HepG2 (cell line): ENCODE results near the gene RAD51D. TPM values are rescaled to one million over a fixed set of nuclear protein-coding genes. Genes with fewer than 3 reads are reported as not detected.

Experiments used
- ATF3 ChIP-seq: sonication (generic); formaldehyde crosslinking; IDR thresholded peaks from 2 replicates; pipeline ENCODE4 v1.4.0; 2020; ENCODE audit warnings: missing genetic modification reagents
- BHLHE40 ChIP-seq: IDR thresholded peaks from 2 replicates; pipeline ENCODE4 v1.6.1; 2011; ENCODE audit warnings: low read length, improper control_type of control experiment
- CC2D1A ChIP-seq: sonication (generic); formaldehyde crosslinking; IDR thresholded peaks from 2 replicates; pipeline ENCODE4 v1.8.1; 2023; ENCODE audit warnings: mild to moderate bottlenecking, missing genetic modification reagents
- FOXO1 ChIP-seq: sonication (generic); formaldehyde crosslinking; IDR thresholded peaks from 2 replicates; pipeline ENCODE4 v1.4.0; 2020; ENCODE audit warnings: missing genetic modification reagents
- IKZF4 ChIP-seq: sonication (generic); formaldehyde crosslinking; IDR thresholded peaks from 2 replicates; pipeline ENCODE4 v1.5.1; 2020; ENCODE audit warnings: borderline replicate concordance, mild to moderate bottlenecking, low read depth, missing genetic modification reagents; ENCODE audit errors: not compliant biosample characterization
- KDM5A ChIP-seq: fragments of 200-600 bp; sonication (generic); IDR thresholded peaks from 2 replicates; pipeline ENCODE4 v1.7.0; 2018; ENCODE audit warnings: antibody characterized with exemption, mild to moderate bottlenecking, low read length, borderline replicate concordance
- MBNL3 ChIP-seq: fragments of 250-450 bp; sonication (Bioruptor Pico); conservative IDR thresholded peaks from 2 replicates; pipeline ENCODE4 v1.8.0; 2022; ENCODE audit warnings: mild to moderate bottlenecking, inconsistent platforms
- RELA ChIP-seq: sonication (generic); formaldehyde crosslinking; IDR thresholded peaks from 2 replicates; pipeline ENCODE4 v1.4.0; 2020; ENCODE audit warnings: missing genetic modification reagents
- SNAI1 ChIP-seq: sonication (generic); formaldehyde crosslinking; IDR thresholded peaks from 2 replicates; pipeline ENCODE4 v1.5.0; 2020; ENCODE audit warnings: mild to moderate bottlenecking, missing genetic modification reagents, borderline replicate concordance
- STAT5B ChIP-seq: sonication (generic); formaldehyde crosslinking; IDR thresholded peaks from 2 replicates; pipeline ENCODE4 v1.4.0; 2020; ENCODE audit warnings: missing genetic modification reagents
- TCF7 ChIP-seq: sonication (generic); IDR thresholded peaks from 2 replicates; pipeline ENCODE4 v1.6.1; 2016; ENCODE audit warnings: antibody characterized with exemption, low read depth
- ZFP90 ChIP-seq: sonication (generic); formaldehyde crosslinking; IDR thresholded peaks from 2 replicates; pipeline ENCODE4 v1.8.0; 2022; ENCODE audit warnings: missing genetic modification reagents, mild to moderate bottlenecking, inconsistent platforms, borderline replicate concordance
- ZGPAT ChIP-seq: IDR thresholded peaks from 2 replicates; pipeline ENCODE4 v1.6.1; 2016; ENCODE audit warnings: mild to moderate bottlenecking
- ZNF20 ChIP-seq: sonication (generic); formaldehyde crosslinking; IDR thresholded peaks from 2 replicates; pipeline ENCODE4 v1.4.0; 2020; ENCODE audit warnings: mild to moderate bottlenecking, moderate library complexity, missing genetic modification reagents
- ZNF329 ChIP-seq: sonication (generic); formaldehyde crosslinking; IDR thresholded peaks from 2 replicates; pipeline ENCODE4 v1.9.0; 2021; ENCODE audit warnings: low read depth, mild to moderate bottlenecking, missing genetic modification reagents
- ZNF335 ChIP-seq: sonication (generic); formaldehyde crosslinking; IDR thresholded peaks from 2 replicates; pipeline ENCODE4 v1.4.0; 2020; ENCODE audit warnings: missing genetic modification reagents
- ZNF414 ChIP-seq: sonication (generic); formaldehyde crosslinking; IDR thresholded peaks from 2 replicates; pipeline ENCODE4 v1.5.0; 2020; ENCODE audit warnings: missing genetic modification reagents
- ZNF747 ChIP-seq: sonication (generic); formaldehyde crosslinking; IDR thresholded peaks from 2 replicates; pipeline ENCODE4 v1.8.1; 2023; ENCODE audit warnings: missing genetic modification reagents, mild to moderate bottlenecking, borderline replicate concordance
- ZNF850 ChIP-seq: sonication (generic); formaldehyde crosslinking; conservative IDR thresholded peaks from 2 replicates; pipeline ENCODE4 v1.9.0; 2021; ENCODE audit warnings: mild to moderate bottlenecking, missing genetic modification reagents
- ZNF879 ChIP-seq: sonication (generic); formaldehyde crosslinking; IDR thresholded peaks from 2 replicates; pipeline ENCODE4 v1.8.1; 2023; ENCODE audit warnings: missing genetic modification reagents
- ZSCAN21 ChIP-seq: sonication (generic); formaldehyde crosslinking; IDR thresholded peaks from 2 replicates; pipeline ENCODE4 v1.8.0; 2022; ENCODE audit warnings: mild to moderate bottlenecking, missing genetic modification reagents, moderate library complexity, borderline replicate concordance
- polyA plus RNA-seq, 8 experiments: library from polyadenylated mRNA; depleted of rRNA in 3 of 8; stranded (reverse) in 7 of 8; unstranded in 1 of 8; fragments of >200 nt; fragmentation: Illumina TruSeq in 4 of 8; extraction: Trizol in 4 of 8; gene quantifications; 2 replicates each; pipeline versions ENCODE4 v1.2.1 to v1.2.3, GENCODE V29; 2011 to 2016; ENCODE audit warnings: low read depth in 4 of 8, missing spikeins in 1 of 8, mixed read lengths in 1 of 8; ENCODE audit not compliant: insufficient read depth in 1 of 8
- total RNA-seq, 5 experiments: library from RNA; depleted of rRNA; stranded (reverse); fragments of >200 nt; fragmentation: Illumina TruSeq; extraction: Trizol; gene quantifications; 2 replicates each; pipeline ENCODE4 v1.2.3, GENCODE V29; 2016; ENCODE audit warnings: low read depth in 1 of 5
- TF ChIP-seq, protein P1 (sequence below): sonication (generic); formaldehyde crosslinking; IDR thresholded peaks from 2 replicates; pipeline ENCODE4 v1.4.0; 2020; ENCODE audit warnings: missing genetic modification reagents, borderline replicate concordance

The RAD51D gene
- total and polyA plus RNA-seq, 2 of the 13 experiments (the other 11 are each of a cell fraction or from before 2014, with no cell fraction given) = 6.7 to 13.1 TPM

GRCh38 chr17:35079547-35080423 lies 39.9 kb downstream of the RAD51D start (continued):
- TF ChIP-seq ATF3 (0 out of 2 replicates have a peak, but pooled peaks have one; percentile 38), ZNF850 (CRISPR knock-in tag) (no peak), RELA (CRISPR knock-in tag) (no peak), ZNF747 (CRISPR knock-in tag) (no peak), ZFP90 (CRISPR knock-in tag) (no peak), ZNF879 (CRISPR knock-in tag) (no peak), IKZF4 (CRISPR knock-in tag) (no peak), MBNL3 (CRISPR knock-in tag) (no peak), TCF7 (peak; percentile 39; the same call in 1 of the 2 replicates), ZNF329 (CRISPR knock-in tag) (no peak), SNAI1 (CRISPR knock-in tag) (no peak), KDM5A (no peak), STAT5B (CRISPR knock-in tag) (no peak), ZSCAN21 (CRISPR knock-in tag) (no peak), FOXO1 (CRISPR knock-in tag) (no peak; the same call in 1 of the 2 replicates), CC2D1A (no peak), ZNF20 (CRISPR knock-in tag) (no peak), ZNF414 (CRISPR knock-in tag) (0 out of 2 replicates have a peak, but pooled peaks have one; percentile 48), ZGPAT (no peak; the same call in none of the 2 replicates), ZNF335 (CRISPR knock-in tag) (no peak), BHLHE40 (peak; percentile 49)
- TF ChIP-seq, protein P1, sequence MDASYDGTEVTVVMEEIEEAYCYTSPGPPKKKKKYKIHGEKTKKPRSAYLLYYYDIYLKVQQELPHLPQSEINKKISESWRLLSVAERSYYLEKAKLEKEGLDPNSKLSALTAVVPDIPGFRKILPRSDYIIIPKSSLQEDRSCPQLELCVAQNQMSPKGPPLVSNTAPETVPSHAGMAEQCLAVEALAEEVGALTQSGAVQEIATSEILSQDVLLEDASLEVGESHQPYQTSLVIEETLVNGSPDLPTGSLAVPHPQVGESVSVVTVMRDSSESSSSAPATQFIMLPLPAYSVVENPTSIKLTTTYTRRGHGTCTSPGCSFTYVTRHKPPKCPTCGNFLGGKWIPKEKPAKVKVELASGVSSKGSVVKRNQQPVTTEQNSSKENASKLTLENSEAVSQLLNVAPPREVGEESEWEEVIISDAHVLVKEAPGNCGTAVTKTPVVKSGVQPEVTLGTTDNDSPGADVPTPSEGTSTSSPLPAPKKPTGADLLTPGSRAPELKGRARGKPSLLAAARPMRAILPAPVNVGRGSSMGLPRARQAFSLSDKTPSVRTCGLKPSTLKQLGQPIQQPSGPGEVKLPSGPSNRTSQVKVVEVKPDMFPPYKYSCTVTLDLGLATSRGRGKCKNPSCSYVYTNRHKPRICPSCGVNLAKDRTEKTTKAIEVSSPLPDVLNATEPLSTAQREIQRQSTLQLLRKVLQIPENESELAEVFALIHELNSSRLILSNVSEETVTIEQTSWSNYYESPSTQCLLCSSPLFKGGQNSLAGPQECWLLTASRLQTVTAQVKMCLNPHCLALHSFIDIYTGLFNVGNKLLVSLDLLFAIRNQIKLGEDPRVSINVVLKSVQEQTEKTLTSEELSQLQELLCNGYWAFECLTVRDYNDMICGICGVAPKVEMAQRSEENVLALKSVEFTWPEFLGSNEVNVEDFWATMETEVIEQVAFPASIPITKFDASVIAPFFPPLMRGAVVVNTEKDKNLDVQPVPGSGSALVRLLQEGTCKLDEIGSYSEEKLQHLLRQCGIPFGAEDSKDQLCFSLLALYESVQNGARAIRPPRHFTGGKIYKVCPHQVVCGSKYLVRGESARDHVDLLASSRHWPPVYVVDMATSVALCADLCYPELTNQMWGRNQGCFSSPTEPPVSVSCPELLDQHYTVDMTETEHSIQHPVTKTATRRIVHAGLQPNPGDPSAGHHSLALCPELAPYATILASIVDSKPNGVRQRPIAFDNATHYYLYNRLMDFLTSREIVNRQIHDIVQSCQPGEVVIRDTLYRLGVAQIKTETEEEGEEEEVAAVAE (CRISPR knock-in tag) = no peak
